ENCODE measurements around the gene GRIP1.

Gene GRIP1

GRCh38 chr12:66337381-66338010, 341.4 kb downstream of the GRIP1 start:
- Histone ChIP-seq H3K9ac (ENCODE audit: low read length) (no peak overlapping the region), H3K79me2 (ENCODE audit: insufficient read depth, low read length) (no peaks in the 10 kb centered on the region), H3K4me2 (ENCODE audit: low read depth, low read length, poor library complexity, severe bottlenecking) (no peak overlapping the region), H3K36me3 (ENCODE audit: low read length) (no peaks in the 10 kb centered on the region), H4K20me1 (ENCODE audit: low read depth, low read length) (no peaks in the 10 kb centered on the region), H3K4me3 (ENCODE audit: insufficient read depth, low read length, poor library complexity, severe bottlenecking) (no peak overlapping the region), H3F3A (ENCODE audit: insufficient read depth) (no peaks in the 10 kb centered on the region), H3K27me3 (ENCODE audit: low read length) (no peaks in the 10 kb centered on the region), H3K9me2 (replicated peaks; ENCODE audit: insufficient read depth, low read length) (no peaks in the 10 kb centered on the region), H3K9me3 (ENCODE audit: insufficient read depth, low read length) (peaks cover 4% of the 10 kb centered on the region; the same call in 1 of the 2 replicates), H2AFZ (ENCODE audit: low read depth, low read length, severe bottlenecking) (no peak overlapping the region), H3K27ac (ENCODE audit: low read depth, low read length) (no peak overlapping the region)
- no peak for TF ChIP-seq CTCF (IDR thresholded peaks at IDR 0.05; ENCODE audit: insufficient read depth, low read length, poor library complexity, severe bottlenecking)
- TF ChIP-seq EZH2phosphoT487 (conservative IDR thresholded peaks at IDR 0.05; ENCODE audit: low read length): no peak

GRCh38 chr12:66335746-66336145, 343.1 kb downstream of the GRIP1 start:
- TF ChIP-seq EZH2phosphoT487 (conservative IDR thresholded peaks at IDR 0.05; ENCODE audit: low read length) (no peak), CTCF (IDR thresholded peaks at IDR 0.05; ENCODE audit: insufficient read depth, low read length, poor library complexity, severe bottlenecking) (no peak)
- no peaks in the 10 kb centered on the region for H3K36me3 ChIP-seq (ENCODE audit: low read length)
- H3K9me2 ChIP-seq (replicated peaks; ENCODE audit: insufficient read depth, low read length): no peaks in the 10 kb centered on the region
- no peak overlapping the region for H3K9ac ChIP-seq (ENCODE audit: low read length)
- H2AFZ ChIP-seq (ENCODE audit: low read depth, low read length, severe bottlenecking): no peak overlapping the region
- H4K20me1 ChIP-seq (ENCODE audit: low read depth, low read length): no peaks in the 10 kb centered on the region
- no peaks in the 10 kb centered on the region for H3K27me3 ChIP-seq (ENCODE audit: low read length)
- no peak overlapping the region for H3K4me3 ChIP-seq (ENCODE audit: insufficient read depth, low read length, poor library complexity, severe bottlenecking)
- H3F3A ChIP-seq (ENCODE audit: insufficient read depth): no peaks in the 10 kb centered on the region
- no peaks in the 10 kb centered on the region for H3K79me2 ChIP-seq (ENCODE audit: insufficient read depth, low read length)
- H3K27ac ChIP-seq (ENCODE audit: low read depth, low read length): no peak overlapping the region
- H3K4me2 ChIP-seq (ENCODE audit: low read depth, low read length, poor library complexity, severe bottlenecking): no peak overlapping the region
- no peaks in the 10 kb centered on the region for H3K9me3 ChIP-seq (ENCODE audit: insufficient read depth, low read length)

- no peak for TF ChIP-seq EZH2phosphoT487 (conservative IDR thresholded peaks at IDR 0.05; ENCODE audit: low read length)
- TF ChIP-seq CTCF (IDR thresholded peaks at IDR 0.05; ENCODE audit: insufficient read depth, low read length, poor library complexity, severe bottlenecking): no peak
- H3K4me2 ChIP-seq (ENCODE audit: low read depth, low read length, poor library complexity, severe bottlenecking): no peak overlapping the region
- no peaks in the 10 kb centered on the region for H3F3A ChIP-seq (ENCODE audit: insufficient read depth)
- no peaks in the 10 kb centered on the region for H4K20me1 ChIP-seq (ENCODE audit: low read depth, low read length)
- H3K36me3 ChIP-seq (ENCODE audit: low read length): no peaks in the 10 kb centered on the region
- no peaks in the 10 kb centered on the region for H3K9me3 ChIP-seq (ENCODE audit: insufficient read depth, low read length)
- no peaks in the 10 kb centered on the region for H3K27me3 ChIP-seq (ENCODE audit: low read length)
- no peak overlapping the region for H3K9ac ChIP-seq (ENCODE audit: low read length)
- H2AFZ ChIP-seq (ENCODE audit: low read depth, low read length, severe bottlenecking): no peak overlapping the region
- no peak overlapping the region for H3K27ac ChIP-seq (ENCODE audit: low read depth, low read length)
- H3K79me2 ChIP-seq (ENCODE audit: insufficient read depth, low read length): no peaks in the 10 kb centered on the region
- H3K4me3 ChIP-seq (ENCODE audit: insufficient read depth, low read length, poor library complexity, severe bottlenecking): no peak overlapping the region
- no peaks in the 10 kb centered on the region for H3K9me2 ChIP-seq (replicated peaks; ENCODE audit: insufficient read depth, low read length)
Observed at GRCh38 chr12:66331814-66332213, 347.1 kb downstream of the GRIP1 start.

Data from SU-DHL-6 (cell line).